Rectal smooth muscle tissue (tissue), 1 donor: ENCODE data around the gene RABL3.
"Not testable (repeated sequence)": the region's sequence is repeated elsewhere in the genome, so short reads cannot be mapped to it uniquely, and the experiment has no call there.

ENCODE experiments used
- H3K27ac ChIP-seq: one replicate; pipeline ENCODE4 v1.7.0; 2013; ENCODE audit warnings: low read depth, low read length, inconsistent platforms
- H3K27me3 ChIP-seq: one replicate; pipeline ENCODE4 v1.7.0; 2013; ENCODE audit warnings: low read length; ENCODE audit not compliant: control insufficient read depth, insufficient read depth
- H3K36me3 ChIP-seq: one replicate; pipeline ENCODE4 v1.7.0; 2013; ENCODE audit warnings: low read length; ENCODE audit not compliant: control insufficient read depth, insufficient read depth
- H3K4me1 ChIP-seq: one replicate; pipeline ENCODE4 v1.7.0; 2013; ENCODE audit warnings: low read length; ENCODE audit not compliant: control insufficient read depth, insufficient read depth
- H3K4me3 ChIP-seq: one replicate; pipeline ENCODE4 v1.7.0; 2013; ENCODE audit warnings: low read length
- H3K9ac ChIP-seq: one replicate; pipeline ENCODE4 v1.7.0; 2013; ENCODE audit warnings: low read length

RABL3 gene

DNA sequence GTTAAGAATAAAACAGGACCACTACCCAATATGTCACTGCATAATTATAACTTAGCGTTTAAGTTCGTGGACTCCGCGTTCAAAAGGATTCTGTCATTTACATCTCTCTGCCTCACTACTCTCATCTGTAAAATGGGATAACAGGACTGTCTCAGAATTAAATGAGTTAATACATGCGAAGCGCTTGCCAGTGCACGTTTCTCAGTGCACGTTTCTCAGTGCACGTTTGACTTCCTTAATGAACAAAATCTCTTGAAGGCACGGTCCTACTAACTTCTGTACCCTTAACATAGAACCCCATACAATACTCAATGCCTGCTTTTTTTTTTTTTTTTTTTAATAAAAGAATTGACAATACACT, 499 bp downstream of the RABL3 start:
- Histone ChIP-seq H3K4me3 (peak overlapping the region; percentile 88), H3K27ac (peak overlapping the region; percentile 94), H3K36me3 (no peaks in the 10 kb centered on the region), H3K4me1 (peaks cover 5% of the 10 kb centered on the region), H3K9ac (peak overlapping the region; percentile 89), H3K27me3 (no peaks in the 10 kb centered on the region)

DNA sequence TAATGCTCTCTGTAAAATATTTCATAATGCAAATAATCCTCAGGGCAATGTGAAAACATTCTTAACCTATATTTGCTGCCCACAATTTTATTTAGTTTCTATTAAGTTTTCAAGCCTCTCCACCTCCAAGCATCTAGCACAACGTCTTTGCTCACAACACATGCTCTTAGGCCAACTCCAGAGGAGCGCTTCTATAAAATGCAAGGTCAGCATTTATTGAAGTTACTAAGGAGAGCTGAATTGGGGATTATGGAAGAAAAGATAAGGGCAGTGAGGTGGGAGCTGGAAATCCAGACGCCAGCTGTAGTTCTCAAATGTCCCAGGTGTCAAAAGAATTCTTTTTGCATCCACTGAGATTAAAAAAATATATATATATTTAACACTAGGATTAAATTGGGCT, 996 bp downstream of the RABL3 start:
- Histone ChIP-seq H3K9ac (no peak overlapping the region), H3K27ac (no peak overlapping the region), H3K27me3 (no peaks in the 10 kb centered on the region), H3K36me3 (no peaks in the 10 kb centered on the region), H3K4me3 (peak overlapping the region; percentile 88), H3K4me1 (peaks cover 5% of the 10 kb centered on the region)

DNA sequence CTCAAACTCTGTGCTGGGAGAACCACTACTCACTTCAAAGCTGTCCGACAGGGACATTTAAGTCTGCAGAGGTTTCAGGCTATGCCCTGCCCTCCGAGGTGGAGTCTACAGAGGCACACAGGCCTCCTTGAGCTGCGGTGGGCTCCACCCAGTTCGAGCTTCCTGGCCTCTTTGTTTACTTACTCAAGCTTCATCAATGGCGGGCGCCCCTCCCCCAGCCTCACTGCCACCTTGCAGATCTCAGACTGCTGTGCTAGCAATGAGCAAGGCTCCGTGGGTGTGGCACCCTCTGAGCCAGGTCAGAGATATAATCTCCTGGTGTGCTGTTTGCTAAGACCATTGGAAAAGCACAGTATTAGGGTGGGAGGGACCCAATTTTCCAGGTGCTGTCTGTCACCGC, 4.3 kb downstream of the RABL3 start:
- H3K4me3 ChIP-seq, H3K4me1 ChIP-seq, H3K36me3 ChIP-seq, H3K9ac ChIP-seq, H3K27ac ChIP-seq, H3K27me3 ChIP-seq: not testable (repeated sequence)

DNA sequence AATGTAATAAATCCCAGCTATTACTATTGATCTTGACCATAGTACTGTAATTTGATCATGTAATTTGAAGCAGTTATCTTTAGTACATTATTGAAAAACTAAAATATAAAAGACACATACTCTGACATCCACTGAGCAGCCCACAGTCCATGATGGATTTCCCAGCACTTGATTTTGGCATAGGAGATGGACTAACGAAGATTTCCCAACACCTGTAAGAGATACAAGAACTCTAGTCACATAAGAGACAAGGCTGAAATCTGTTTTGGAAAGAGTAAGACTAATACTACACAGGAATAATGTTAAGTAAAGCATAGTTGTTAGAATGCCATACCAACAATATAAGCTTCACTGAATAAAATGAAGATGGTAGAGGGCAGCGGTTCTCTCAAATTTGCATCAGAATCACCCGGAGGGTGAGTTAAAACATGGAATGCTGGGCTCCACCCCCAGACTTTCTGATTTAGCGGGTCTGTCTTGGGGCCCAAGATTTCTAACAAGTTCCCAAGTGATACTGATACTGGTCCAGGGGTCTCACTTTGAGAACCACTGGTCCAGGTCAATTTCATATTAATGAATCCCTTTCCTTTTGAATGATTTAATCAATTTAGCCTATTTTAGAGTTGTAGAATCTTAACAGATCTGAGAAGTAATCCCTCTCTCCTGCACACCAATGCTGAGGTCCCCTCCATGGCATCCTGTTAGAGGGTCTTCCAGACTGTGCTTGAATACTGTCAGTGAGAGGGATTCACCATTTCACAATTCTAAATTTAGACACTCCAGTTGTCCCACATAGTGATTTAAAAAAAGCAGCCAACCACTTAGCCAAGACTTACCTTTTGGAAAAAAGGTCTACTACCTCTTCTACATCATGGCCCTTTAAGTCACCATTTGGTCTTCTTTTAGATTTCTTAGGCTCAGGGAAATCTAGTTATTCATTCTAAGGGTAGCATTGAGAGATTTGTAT, 11.5 kb downstream of the RABL3 start:
- Histone ChIP-seq H3K4me1 (no peaks in the 10 kb centered on the region), H3K36me3 (peaks cover 3% of the 10 kb centered on the region), H3K4me3 (no peak overlapping the region), H3K9ac (no peak overlapping the region), H3K27ac (no peak overlapping the region), H3K27me3 (no peaks in the 10 kb centered on the region)

DNA sequence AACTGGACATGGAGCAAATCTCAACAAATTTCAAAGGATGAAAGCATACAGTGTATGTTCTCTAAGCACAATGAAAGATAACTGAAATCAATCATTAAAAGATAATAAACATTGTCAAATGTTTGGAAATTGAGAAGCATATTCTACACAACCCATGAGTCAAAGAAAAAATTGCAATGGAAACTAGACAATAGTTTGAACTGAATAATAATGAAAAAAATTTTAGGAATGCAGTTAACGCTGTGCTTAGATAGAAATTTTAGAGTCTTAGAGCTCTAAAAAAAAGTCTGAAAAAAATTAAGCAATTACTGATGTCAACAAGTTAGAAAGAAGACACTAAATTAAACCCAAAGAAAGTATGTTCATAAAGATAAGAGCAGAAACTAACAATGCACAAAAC, 15.5 kb downstream of the RABL3 start:
- H3K36me3 ChIP-seq, result peaks cover 3% of the 10 kb centered on the region
- no peak overlapping the region for H3K27ac ChIP-seq
- H3K4me3 ChIP-seq, result no peak overlapping the region
- H3K9ac ChIP-seq, result no peak overlapping the region
- no peaks in the 10 kb centered on the region for H3K27me3 ChIP-seq
- no peaks in the 10 kb centered on the region for H3K4me1 ChIP-seq

DNA sequence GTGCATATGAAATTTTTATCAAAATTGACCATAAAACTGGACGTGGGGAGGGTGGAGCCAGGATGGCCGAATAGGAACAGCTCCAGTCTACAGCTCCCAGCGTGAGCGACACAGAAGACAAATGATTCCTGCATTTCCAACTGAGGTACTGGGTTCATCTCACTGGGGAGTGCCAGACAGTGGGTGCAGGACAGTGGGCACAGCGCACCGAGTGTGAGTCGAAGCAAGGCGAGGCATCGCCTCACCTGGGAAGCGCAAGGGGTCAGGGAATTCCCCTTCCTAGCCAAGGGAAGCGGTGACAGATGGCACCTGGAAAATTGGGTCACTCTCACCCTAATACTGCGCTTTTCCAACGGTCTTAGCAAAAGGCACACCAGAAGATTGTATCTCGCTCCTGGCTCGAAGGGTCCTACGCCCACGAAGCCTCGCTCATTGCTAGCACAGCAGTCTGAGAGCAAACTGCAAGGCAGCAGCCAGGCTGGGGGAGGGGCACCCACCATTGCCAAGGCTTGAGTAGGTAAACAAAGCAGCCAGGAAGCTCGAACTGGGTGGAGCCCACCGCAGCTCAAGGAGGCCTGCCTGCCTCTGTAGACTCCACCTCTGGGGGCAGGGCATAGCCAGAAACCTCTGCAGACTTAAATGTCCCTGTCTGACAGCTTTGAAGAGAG, 23.0 kb downstream of the RABL3 start:
- H3K36me3 ChIP-seq, H3K9ac ChIP-seq, H3K4me1 ChIP-seq, H3K27ac ChIP-seq, H3K27me3 ChIP-seq: not testable (repeated sequence)
- peak overlapping the region; percentile 60 for H3K4me3 ChIP-seq

DNA sequence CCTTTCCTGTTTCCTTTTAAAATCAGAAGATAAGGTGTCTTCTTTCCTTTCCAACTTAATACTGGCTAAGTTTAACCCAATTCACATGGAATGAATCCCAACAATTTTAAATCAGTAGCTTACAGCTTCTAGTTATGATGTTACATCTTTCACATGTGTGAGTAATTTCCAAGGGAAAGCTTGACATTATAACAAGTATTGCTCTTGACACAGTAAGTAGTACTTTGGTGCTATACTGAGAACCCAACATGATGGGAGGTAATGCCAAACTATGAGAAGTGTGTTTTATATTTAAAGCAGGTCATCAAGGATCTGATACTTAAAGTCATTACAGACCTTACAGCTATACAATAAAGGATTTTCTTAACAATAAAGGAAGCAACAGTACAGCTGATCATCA, 29.1 kb downstream of the RABL3 start:
- H3K9ac ChIP-seq, result no peak overlapping the region
- H3K27ac ChIP-seq, result no peak overlapping the region
- H3K4me1 ChIP-seq, result no peaks in the 10 kb centered on the region
- H3K27me3 ChIP-seq, result no peaks in the 10 kb centered on the region
- H3K4me3 ChIP-seq, result no peak overlapping the region
- H3K36me3 ChIP-seq, result no peaks in the 10 kb centered on the region

DNA sequence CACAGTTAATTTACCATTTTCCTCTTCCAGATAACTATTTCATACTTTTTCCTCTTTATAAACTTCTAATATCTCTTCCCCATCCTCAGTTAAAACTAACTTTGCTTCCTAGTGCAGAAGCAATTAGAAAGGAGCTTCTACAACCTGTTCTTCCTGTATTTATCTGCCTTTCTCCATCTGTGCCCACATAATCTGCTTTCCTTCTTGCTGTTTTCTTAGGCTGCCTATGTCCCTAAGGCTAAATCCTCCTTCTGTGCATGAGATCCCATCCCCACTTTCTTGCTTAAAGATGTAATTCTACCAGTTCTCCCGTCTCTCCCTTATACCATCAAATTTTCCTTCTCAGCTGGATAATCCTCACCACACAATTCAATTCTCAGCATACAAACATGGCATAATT, 31.9 kb downstream of the RABL3 start:
- H3K27ac ChIP-seq, result no peak overlapping the region

DNA sequence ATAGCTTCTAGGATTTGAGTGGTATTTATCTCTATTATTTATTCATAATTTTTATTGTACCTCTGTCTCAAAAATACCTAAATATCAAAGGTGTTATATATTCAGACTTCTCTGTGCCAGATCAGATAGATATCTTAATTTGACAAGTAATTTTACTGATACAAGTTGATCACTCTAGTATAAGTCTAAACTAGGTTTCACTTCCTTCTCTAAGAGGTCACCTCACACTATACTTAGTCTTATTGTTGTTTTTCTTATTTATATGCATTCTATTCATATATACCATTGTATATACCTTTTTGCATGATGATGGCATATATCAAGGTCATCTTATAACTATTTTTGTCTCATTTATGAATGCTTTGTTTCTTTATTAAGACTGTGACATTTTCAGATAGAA, 33.9 kb downstream of the RABL3 start:
- Histone ChIP-seq H3K4me3 (no peak overlapping the region), H3K9ac (no peak overlapping the region), H3K27me3 (no peaks in the 10 kb centered on the region), H3K27ac (no peak overlapping the region), H3K36me3 (no peaks in the 10 kb centered on the region), H3K4me1 (no peaks in the 10 kb centered on the region)

More for the DNA sequence above, 31.9 kb downstream of the RABL3 start:
- Histone ChIP-seq H3K27me3 (no peaks in the 10 kb centered on the region), H3K9ac (no peak overlapping the region), H3K4me1 (no peaks in the 10 kb centered on the region), H3K36me3 (no peaks in the 10 kb centered on the region), H3K4me3 (no peak overlapping the region)

DNA sequence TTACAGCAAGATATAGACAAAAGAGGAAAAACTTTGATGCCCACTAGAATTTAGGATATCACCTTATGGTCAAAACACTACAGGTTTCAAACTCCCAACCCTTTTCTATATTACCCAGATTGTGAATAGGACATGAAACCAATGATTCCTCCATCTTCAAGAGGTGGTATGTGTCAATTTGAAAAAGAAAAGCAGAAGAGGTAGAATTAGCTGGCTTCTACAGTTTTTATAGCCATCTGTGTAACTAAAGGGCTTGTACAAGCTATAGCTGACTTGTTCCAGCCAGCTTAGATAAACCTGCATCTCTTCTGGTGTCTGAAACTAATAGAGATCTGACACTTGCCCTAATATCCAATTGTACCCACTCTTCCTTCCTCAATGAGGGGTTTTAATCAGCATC, 35.4 kb downstream of the RABL3 start:
- Histone ChIP-seq H3K4me1 (no peaks in the 10 kb centered on the region), H3K9ac (no peak overlapping the region), H3K36me3 (no peaks in the 10 kb centered on the region), H3K27ac (no peak overlapping the region), H3K4me3 (no peak overlapping the region), H3K27me3 (no peaks in the 10 kb centered on the region)

DNA sequence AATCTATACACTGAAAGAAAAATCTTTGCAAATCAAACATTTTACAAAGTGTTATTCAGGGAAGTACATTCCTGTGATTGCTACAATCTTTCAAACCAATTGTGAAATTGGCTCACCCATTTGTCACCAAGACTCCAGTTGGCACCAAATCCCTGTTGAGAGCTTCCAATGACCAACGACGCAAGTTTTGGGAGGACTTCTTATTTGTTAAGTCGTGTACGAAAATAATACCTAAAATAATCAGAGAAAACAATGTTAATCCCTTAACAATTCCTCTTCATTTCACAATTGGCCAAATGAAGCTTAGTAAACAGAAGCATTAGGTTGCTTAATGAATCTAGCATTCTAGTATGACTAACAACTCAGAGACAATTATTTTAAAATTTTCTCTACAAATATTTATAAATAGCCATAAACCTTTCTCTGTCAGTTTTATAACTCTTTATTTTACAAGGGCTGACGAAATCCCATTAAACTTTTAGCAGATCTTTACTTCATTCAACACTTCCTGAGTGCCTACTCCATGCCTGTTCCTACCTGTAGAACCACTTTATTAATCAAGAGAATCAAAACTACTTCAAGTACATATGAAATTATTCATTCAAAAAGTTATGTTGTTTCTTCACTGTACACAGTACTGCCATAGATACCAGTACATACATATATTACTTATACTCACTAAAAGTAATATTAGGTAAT, 36.3 kb downstream of the RABL3 start:
- Histone ChIP-seq H3K36me3 (no peaks in the 10 kb centered on the region), H3K9ac (no peak overlapping the region), H3K4me1 (no peaks in the 10 kb centered on the region), H3K27me3 (no peaks in the 10 kb centered on the region), H3K27ac (no peak overlapping the region), H3K4me3 (no peak overlapping the region)

DNA sequence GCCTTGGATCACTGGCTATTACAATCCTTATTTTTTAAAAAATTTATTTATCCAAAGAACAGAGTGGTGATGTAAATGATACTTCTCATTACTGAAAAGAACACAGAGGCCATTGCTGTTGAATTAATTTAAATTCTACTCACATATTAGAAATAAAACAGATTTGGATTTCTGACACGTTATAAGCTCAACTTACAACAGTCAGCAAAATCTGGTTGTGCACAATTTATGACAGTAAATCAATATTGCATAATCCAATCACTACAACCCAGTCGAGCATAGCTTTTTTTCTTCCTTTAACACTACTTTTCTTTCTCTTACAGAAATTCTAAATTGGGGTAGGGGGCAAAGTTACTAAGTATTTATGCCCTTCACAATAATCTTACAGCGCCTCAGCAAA, 43.0 kb downstream of the RABL3 start:
- Histone ChIP-seq H3K9ac (no peak overlapping the region), H3K27ac (no peak overlapping the region), H3K27me3 (no peaks in the 10 kb centered on the region), H3K36me3 (no peaks in the 10 kb centered on the region), H3K4me3 (no peak overlapping the region), H3K4me1 (no peaks in the 10 kb centered on the region)
